IPS-20b (cell line): ENCODE data around the gene PLXNB2.

Experiments
- H3K27ac ChIP-seq: one replicate; pipeline ENCODE4 v1.5.1; 2013; ENCODE audit warnings: low read length
- H3K27me3 ChIP-seq: 2 replicates; pipeline ENCODE4 v1.6.1; 2013; ENCODE audit warnings: mild to moderate bottlenecking, low read length, inconsistent platforms; ENCODE audit not compliant: insufficient read depth
- H3K36me3 ChIP-seq: 2 replicates; pipeline ENCODE4 v1.6.1; 2013; ENCODE audit warnings: low read depth, mild to moderate bottlenecking, inconsistent platforms, low read length, moderate library complexity; ENCODE audit not compliant: insufficient read depth
- H3K4me1 ChIP-seq: 2 replicates; pipeline ENCODE4 v1.6.1; 2013; ENCODE audit warnings: mild to moderate bottlenecking, control low read depth, inconsistent platforms, low read length, moderate library complexity; ENCODE audit not compliant: insufficient read depth
- H3K4me3 ChIP-seq: 2 replicates; pipeline ENCODE4 v1.5.1; 2013; ENCODE audit warnings: mild to moderate bottlenecking, low read length, inconsistent platforms
- H3K9ac ChIP-seq: 2 replicates; pipeline ENCODE4 v1.6.1; 2013; ENCODE audit warnings: low read depth, mild to moderate bottlenecking, inconsistent platforms, low read length, moderate library complexity
- H3K9me3 ChIP-seq: 2 replicates; pipeline ENCODE4 v1.6.1; 2013; ENCODE audit warnings: mild to moderate bottlenecking, low read depth, low read length, inconsistent platforms; ENCODE audit not compliant: insufficient read depth

The PLXNB2 gene

DNA sequence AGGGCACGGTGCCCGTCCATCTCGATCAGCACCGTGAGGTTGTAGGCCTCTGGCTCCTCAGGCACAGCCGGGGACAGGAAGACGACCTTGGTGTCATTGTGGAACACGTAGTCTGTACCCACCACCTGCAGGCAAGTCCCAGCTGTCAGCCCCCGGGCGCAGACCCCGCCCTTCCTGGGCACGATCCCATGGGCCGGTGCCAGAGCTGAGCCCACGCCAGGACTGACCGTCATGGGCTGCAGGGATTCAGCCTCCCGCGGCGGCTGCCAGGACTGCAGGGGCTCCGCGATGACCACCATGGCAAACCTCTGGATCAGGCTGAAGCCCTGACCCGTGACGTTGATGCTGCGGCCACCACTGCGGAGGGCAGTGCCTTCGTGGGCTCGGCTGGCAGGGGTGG is 25.5 kb downstream of the PLXNB2 start:
- Histone ChIP-seq H3K4me1 (no peaks in the 10 kb centered on the region), H3K27ac (no peak overlapping the region), H3K9ac (no peak overlapping the region), H3K4me3 (no peak overlapping the region), H3K36me3 (peaks cover 56% of the 10 kb centered on the region), H3K9me3 (no peaks in the 10 kb centered on the region), H3K27me3 (no peaks in the 10 kb centered on the region)

- no peak overlapping the region for H3K4me3 ChIP-seq
- H3K27me3 ChIP-seq: no peaks in the 10 kb centered on the region
- H3K36me3 ChIP-seq: peaks cover 61% of the 10 kb centered on the region
- no peak overlapping the region for H3K27ac ChIP-seq
- H3K4me1 ChIP-seq: no peaks in the 10 kb centered on the region
- H3K9me3 ChIP-seq: peaks cover 3% of the 10 kb centered on the region; the same call in 1 of the 2 replicates
- no peak overlapping the region for H3K9ac ChIP-seq
Observed at GRCh38 chr22:50281384-50281760, 26.1 kb downstream of the PLXNB2 start.

- peaks cover 8% of the 10 kb centered on the region for H3K9me3 ChIP-seq
- H3K27ac ChIP-seq: no peak overlapping the region
- H3K4me1 ChIP-seq: no peaks in the 10 kb centered on the region
- no peak overlapping the region for H3K4me3 ChIP-seq
- peaks cover 59% of the 10 kb centered on the region for H3K36me3 ChIP-seq
- H3K27me3 ChIP-seq: no peaks in the 10 kb centered on the region
- no peak overlapping the region for H3K9ac ChIP-seq
Observed at GRCh38 chr22:50280708-50281383, 26.6 kb downstream of the PLXNB2 start.

GRCh38 chr22:50280022-50280707 is 27.3 kb downstream of the PLXNB2 start:
- H3K4me1 ChIP-seq: no peaks in the 10 kb centered on the region
- H3K9me3 ChIP-seq: peaks cover 9% of the 10 kb centered on the region
- H3K9ac ChIP-seq: no peak overlapping the region
- no peak overlapping the region for H3K4me3 ChIP-seq
- H3K27me3 ChIP-seq: no peaks in the 10 kb centered on the region
- H3K36me3 ChIP-seq: peaks cover 66% of the 10 kb centered on the region
- no peak overlapping the region for H3K27ac ChIP-seq

DNA sequence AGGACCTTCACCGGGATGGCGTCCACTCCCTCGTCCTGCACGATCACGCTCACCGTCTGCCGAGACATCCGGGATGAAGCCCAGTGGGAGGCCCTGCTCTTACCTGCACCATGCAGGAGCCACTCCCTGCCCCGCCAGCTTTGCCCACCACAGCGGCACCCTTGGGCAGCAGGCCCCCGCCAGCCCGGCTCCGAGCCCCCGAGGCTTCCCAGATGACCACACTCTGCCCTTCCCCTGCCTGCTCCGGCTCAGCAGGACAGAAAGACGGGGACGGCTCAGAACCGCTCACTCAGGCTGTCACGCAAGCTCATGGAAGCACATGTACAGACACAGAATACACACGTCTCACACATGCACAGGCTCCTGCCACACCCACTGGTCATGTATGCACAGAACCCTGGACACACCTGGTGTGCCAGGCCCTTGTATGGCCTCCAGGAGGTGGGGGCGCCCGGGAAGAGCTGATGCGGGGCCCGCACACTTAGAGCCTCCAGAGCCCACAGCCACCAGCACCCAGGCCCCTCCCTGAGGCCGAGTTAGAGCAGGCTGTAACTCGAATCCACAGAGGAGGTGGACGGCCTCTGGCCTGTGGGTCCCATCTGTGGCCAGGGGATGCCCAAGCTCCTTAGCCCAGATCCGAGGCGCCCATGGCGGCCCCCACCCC is 28.4 kb downstream of the PLXNB2 start:
- Histone ChIP-seq H3K9me3 (peaks cover 9% of the 10 kb centered on the region), H3K4me1 (no peaks in the 10 kb centered on the region), H3K4me3 (no peak overlapping the region), H3K36me3 (peaks cover 69% of the 10 kb centered on the region), H3K9ac (no peak overlapping the region), H3K27me3 (no peaks in the 10 kb centered on the region), H3K27ac (no peak overlapping the region)

DNA sequence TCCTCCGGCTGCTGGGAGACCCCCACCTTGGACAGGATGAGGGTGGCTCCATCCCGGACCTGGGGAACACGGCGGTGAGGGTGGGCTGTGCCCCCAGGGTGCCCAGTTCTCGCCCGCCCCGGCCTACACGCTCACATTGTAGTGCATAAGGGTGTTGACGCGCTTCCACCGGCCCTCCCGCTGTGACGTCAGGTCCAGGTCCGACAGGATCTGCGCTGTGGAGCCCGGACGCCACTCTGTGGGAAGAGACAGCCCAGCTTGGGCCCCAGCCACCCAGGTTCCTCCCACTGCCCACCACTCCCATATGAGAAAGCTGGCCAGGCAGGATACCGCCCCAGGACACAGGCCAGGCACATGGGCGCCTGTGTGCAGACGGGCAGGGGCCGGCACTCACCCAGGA is 29.0 kb downstream of the PLXNB2 start:
- Histone ChIP-seq H3K4me1 (no peaks in the 10 kb centered on the region), H3K36me3 (peaks cover 69% of the 10 kb centered on the region), H3K27ac (no peak overlapping the region), H3K9ac (no peak overlapping the region), H3K9me3 (peaks cover 9% of the 10 kb centered on the region), H3K4me3 (no peak overlapping the region), H3K27me3 (no peaks in the 10 kb centered on the region)

DNA sequence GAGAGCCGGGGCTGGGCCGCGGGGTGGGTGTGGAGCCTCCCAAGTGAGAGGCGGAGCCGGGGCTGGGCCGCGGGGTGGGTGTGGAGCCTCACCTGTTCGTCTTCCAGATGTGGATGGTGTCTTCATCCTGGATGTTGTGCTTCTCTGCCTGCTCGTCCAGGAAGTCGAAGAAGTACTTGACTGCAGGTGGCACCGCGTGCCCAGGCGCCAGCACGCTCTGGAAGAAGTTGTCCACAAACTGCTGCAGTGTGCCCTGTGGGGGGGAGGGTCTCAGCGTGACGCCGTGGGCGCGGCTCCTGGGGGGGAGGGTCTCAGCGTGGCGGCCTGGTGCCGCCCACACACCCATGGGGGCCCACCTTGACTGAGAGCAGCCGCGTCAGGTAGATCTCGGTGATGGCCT is 29.7 kb downstream of the PLXNB2 start:
- Histone ChIP-seq H3K9ac (no peak overlapping the region), H3K4me1 (no peaks in the 10 kb centered on the region), H3K27me3 (peaks cover 2% of the 10 kb centered on the region; the same call in 1 of the 2 replicates), H3K27ac (no peak overlapping the region), H3K9me3 (peaks cover 9% of the 10 kb centered on the region), H3K4me3 (no peak overlapping the region), H3K36me3 (peaks cover 65% of the 10 kb centered on the region)

GRCh38 chr22:50276143-50276542 is 31.3 kb downstream of the PLXNB2 start:
- H3K4me3 ChIP-seq: no peak overlapping the region
- H3K36me3 ChIP-seq: peaks cover 52% of the 10 kb centered on the region
- H3K9me3 ChIP-seq: peaks cover 9% of the 10 kb centered on the region
- no peak overlapping the region for H3K27ac ChIP-seq
- H3K4me1 ChIP-seq: no peaks in the 10 kb centered on the region; the same call in 1 of the 2 replicates
- peaks cover 15% of the 10 kb centered on the region for H3K27me3 ChIP-seq
- H3K9ac ChIP-seq: no peak overlapping the region

DNA sequence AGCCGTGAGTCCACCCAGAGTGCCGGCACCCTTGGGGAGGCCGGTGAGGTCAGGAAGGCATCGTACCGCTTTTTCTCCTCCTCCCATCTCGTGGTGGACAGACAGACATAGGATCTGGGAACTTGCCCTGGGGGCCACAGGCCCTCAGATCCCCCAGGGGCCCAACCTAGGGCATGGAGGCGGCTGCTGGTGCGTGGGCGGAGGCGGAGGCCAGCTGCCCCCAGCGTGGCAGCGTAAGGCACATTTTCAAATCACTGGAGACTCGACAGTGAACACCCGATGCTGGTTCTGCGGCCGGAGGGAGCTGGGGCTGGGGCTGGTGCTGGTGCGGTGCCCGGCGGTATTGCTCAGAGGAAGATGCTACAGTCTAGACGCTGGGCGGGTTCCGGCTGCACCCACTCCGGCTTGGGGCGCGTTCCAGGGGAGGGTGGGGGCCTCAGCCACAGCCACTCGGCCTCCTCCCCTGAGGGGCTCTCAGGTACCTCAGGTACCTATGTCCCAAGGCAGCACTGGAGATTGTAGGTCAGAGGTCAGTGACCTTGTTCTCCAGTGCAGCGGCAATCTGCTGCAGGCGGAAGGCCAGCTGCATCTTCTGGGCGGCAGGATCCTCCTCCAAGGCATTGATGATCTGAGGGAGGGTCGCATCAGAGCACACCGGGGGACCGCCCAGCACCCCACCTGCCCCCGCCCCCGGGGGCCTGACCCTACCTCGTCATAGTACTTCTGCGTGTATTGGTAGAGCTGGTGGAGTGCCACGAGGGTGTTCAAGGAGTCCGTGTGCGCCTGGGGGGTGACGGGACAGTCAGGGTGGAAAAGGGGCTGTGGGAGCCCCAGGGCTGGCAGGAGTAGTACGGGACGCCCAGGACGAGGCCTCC is 32.0 kb downstream of the PLXNB2 start:
- Histone ChIP-seq H3K27me3 (peaks cover 23% of the 10 kb centered on the region), H3K36me3 (peaks cover 47% of the 10 kb centered on the region), H3K27ac (no peak overlapping the region), H3K9me3 (peaks cover 9% of the 10 kb centered on the region), H3K9ac (no peak overlapping the region), H3K4me1 (no peaks in the 10 kb centered on the region; the same call in 1 of the 2 replicates), H3K4me3 (no peak overlapping the region)

- Histone ChIP-seq H3K27me3 (peaks cover 28% of the 10 kb centered on the region), H3K4me1 (no peaks in the 10 kb centered on the region; the same call in 1 of the 2 replicates), H3K9me3 (peaks cover 9% of the 10 kb centered on the region), H3K36me3 (peaks cover 42% of the 10 kb centered on the region), H3K9ac (no peak overlapping the region), H3K4me3 (no peak overlapping the region), H3K27ac (no peak overlapping the region)
Observed at GRCh38 chr22:50274771-50275170, 32.7 kb downstream of the PLXNB2 start.

GRCh38 chr22:50274311-50274710 is 33.1 kb downstream of the PLXNB2 start:
- H3K27me3 ChIP-seq: peaks cover 33% of the 10 kb centered on the region
- no peak overlapping the region for H3K27ac ChIP-seq
- no peak overlapping the region for H3K9ac ChIP-seq
- H3K9me3 ChIP-seq: peaks cover 9% of the 10 kb centered on the region
- no peaks in the 10 kb centered on the region; the same call in 1 of the 2 replicates for H3K4me1 ChIP-seq
- no peak overlapping the region for H3K4me3 ChIP-seq
- peaks cover 38% of the 10 kb centered on the region for H3K36me3 ChIP-seq
